GM19395 (cell line): ENCODE data around the gene AKAP8L.
"Not testable (repeated sequence)": the region's sequence is repeated elsewhere in the genome, so short reads cannot be mapped to it uniquely, and the experiment has no call there.

Experiments used
- ATAC-seq: cut with Tn5 transposase; IDR thresholded peaks from one replicate; pipeline ENCODE4 v1.9.1; 2021; ENCODE audit warnings: mild to moderate bottlenecking, moderate library complexity; ENCODE audit not compliant: unreplicated experiment

The AKAP8L gene

DNA sequence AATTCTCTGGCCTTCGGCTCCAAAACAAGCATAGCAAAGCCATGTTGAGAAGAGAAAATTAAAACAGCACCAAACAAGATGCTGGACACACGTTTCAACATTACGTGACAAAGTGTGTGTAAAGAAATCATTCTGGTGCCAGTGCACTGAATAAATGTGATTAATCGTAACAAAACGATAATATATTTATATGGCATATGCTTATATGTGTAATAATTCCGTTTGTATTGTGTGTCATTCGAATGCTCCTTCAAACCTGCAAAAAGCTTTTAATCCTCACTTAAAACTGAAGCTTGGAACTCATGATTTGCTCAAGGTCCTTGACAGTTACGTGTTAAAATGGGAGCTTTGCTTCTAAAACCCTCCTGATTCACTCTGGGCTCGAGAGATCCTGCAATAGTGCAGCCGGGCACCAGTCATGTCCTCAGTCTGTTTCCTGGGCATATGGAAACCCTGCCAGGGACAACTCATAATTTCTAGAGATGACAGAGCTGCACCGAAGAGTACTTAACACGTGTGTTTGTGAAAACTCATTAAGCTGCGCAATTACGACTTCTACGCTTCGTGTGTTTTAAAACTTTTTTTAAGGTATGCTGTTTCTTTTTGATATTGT, 731 bp upstream of the AKAP8L start:
- no peak for ATAC-seq

DNA sequence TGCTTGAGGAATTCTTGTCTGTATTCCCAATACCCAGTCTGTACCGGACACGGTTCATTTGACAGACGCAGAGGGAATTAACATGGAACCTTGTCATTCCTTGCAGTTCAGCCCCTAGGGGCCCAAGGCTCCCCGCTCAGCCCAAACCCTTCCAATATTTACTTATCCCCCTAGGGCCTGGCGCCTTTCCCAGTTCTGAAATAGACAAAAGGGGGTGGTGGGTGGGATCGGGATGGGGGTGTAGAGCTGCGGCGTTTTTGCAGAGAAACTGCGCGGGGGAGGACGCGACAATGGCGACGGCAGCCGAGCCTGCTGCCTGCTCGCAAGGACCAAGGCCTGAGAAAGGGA, 583 bp downstream of the AKAP8L start:
- ATAC-seq, result no peak

DNA sequence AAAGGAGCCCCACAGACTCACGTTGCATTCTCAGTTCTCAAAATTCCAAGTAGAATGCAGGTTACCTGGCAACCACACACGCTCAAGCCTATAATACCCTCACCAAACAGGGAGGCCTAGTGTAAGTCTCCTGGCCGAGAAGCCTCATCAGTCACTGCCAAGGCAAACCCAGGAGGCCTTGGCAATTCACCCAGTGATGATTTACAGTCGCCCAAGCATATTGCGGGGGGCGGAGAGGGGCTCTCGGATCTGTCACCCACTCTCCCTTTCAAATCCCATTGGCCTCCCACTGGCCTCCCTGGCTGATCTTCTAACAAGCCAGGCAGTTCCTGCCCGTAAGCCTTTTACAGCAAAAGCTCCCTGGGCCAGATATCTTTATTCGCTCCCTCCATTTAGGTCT, 1.1 kb downstream of the AKAP8L start:
- ATAC-seq, result no peak

DNA sequence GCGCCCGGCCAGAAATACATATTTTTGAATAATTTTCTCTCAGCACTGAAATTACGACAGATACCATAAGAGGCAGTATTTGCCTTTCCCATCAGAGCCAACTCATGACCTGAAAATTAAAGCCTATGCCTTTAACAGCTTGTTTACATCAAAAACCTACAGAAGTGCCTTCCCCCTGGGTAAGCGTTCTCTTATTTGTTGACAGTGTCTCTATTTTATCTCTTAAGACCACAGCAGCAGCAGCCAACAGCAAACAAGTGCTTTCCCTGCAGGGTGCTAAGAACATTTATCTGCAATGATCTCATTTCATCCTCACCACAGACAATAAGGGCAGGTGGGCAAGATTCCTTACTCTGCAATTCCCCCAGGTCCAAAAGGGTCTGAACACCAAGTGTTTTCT, 6.0 kb downstream of the AKAP8L start:
- ATAC-seq, result no peak

DNA sequence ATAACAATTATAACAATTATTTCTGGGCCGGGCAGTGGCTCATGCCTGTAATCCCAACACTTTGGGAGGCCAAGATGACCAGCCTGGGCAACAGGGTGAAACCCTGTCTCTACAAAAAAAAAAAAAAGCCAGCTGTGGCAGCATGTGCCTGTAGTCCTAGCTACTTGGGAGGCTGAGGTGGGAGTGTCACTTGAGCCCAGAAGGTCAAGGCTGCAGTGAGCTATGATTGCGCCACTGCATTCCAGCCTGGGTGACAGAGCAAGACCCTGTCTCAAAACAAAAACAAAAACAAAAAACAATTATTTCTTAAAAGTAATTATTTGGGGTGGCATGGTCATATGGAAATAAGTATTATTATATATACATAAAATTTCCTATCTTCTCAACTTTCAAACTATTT, 7.4 kb downstream of the AKAP8L start:
- ATAC-seq, result not testable (repeated sequence)

DNA sequence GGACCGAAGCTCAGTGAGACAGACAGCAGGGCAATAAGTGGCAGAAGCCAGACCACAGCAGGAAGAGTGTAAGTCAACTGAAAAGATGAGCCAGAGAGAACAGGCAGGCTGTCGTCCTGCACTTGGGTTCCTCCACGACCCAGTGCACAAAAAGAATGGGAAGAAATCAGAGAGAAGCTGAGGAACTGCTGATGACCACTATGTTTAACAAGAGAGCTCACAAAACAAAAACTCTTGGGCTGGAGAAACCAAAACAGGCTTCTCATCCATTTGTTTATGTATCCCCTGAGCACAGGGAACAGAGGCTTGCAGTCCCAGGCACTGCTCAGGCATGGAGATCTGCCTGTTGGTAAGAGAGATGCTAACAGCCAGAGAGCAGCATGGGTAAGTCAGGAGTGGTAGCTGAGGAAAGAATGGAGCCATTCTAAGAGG, 14.0 kb downstream of the AKAP8L start:
- no peak for ATAC-seq

DNA sequence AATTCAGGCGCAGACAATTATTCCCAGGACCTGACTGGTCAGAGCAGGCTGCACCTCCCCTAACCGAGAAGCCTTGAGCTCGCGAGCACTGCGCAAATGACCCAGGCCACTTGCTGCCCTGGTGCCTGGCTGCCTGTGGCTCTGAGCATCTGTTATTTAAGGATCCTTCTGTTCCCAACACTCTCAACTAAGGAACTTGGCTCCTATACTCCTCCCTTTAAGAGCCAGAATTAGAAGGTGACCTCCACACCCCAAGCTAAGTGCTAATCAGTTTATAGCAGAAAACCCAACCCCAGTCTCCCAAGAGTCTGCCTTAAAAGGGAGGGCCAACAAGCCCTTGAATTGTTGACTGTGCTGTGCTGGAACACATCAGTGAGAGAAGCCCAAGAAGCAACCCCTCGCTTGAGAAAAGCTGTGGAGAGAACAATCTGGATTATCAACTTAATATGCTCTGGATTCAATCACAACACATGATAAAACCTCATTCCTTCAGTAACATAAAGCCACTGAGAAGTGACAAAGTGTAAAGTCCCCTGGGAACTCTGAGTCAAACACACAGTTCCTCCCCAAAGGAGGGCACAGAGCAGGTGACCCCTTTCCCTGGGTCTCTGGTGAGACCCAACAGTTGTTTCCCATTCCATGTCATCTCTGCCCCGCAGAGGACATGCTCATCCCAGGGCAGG, 14.6 kb downstream of the AKAP8L start:
- no peak for ATAC-seq

DNA sequence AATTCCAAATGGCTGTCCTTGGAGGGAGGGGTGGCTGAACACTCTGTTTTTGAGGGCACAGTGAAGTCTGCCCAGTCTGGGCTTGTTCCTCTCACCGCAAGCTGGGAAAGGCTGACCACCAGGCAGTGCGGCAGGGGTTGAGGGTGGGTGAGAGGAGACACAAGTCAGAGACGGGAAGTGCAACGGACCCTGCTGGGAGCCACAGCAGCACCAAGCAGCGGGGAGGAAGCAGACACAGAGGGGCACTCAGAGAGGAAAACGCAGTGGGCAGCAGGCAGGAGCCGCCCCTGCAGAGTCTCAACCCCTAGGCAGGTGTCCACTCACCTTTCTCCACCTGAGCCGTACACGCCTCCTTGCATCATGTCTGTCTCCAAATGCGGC, 15.6 kb downstream of the AKAP8L start:
- no peak for ATAC-seq

DNA sequence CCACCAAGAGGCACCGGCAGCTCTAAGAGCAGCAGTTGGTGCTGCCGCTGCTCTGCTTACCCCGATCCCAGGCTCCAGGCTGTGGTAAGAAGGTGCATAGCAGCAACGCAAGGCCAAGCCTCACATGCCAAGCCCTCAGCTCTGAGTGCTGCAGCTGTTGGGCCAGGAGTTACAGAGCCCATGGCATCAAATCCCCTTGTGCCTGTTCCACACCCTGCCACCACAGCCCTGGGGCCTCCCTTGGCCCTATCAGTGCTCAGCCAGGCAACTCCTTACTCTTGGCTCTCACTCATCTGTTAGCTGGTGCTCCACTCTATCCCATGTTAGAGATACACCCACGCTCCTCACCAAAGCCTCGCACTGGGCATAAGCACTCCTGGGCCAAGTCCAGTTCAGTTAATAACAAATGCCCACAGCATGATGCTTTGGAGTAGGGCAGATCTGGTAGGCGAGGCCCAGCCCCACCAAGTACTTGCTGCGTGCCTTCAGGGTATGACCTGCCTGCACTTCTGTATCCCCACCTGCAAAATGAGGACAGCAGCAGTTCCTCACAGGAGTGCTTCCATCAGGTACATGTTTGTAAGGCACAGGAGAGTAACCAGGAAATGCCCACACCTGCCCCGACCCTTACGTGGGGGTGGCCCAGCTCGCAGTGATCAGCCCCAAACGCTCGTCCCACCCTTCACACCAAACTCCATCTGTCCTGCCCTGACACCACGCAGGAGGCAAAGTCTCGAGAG, 16.2 kb downstream of the AKAP8L start:
- no peak for ATAC-seq

DNA sequence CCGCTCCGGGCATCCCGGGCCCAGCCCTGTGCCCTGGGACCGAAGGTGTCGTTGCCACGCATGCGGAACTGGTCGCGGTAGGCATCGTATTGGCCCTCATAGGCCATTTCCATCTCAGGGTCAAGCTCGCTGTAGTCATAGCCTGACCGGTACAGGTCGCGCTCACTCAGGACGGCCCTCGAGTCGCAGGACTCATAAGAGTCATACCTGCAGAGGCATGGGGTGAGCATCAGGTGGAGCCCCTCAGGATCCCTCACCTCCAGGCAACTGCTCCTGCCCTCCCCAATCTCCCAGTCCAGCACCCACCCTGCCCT, 17.4 kb downstream of the AKAP8L start:
- ATAC-seq, result no peak

DNA sequence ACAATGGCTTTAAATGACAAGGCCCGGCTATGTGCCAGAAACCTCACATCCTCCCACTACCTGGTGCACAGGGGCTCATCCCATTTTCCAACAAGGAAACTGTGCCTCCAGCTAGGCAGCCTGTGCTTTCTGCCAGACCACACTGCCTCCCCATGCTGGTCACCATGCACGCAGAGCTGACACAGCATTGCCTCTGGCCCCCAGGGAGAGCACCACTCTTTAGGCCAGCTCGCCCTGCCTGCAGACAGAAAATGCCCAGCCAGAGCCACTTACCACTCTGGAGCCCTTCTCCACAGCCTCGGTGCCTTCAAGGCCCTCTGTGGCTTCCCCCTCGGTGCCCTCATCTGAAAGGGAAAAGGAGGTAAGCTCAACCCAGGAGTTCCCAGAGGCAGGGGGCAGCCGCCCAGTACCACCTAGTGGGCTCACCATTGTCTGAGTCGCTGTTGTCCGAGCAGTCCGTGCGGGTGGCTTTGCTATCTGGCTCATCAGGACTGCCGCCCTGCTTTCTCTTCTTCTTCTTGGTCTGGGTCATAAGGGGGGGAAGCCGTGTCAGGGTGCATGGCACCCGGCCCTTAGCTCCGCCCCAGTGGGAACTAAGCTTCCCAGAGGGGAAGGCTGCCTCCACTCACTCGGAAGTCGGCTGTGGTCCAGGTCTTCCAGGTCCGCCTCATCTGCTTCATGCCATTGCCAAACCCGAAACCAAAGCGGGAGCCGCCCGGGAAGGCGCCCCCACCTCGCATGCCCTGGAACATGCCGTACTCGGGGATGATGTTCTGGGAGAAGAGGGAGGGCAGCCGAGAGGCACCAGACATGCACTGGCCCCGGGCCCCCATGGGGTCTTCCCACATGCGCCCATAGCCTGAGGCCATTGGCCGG, 18.0 kb downstream of the AKAP8L start:
- no peak for ATAC-seq

DNA sequence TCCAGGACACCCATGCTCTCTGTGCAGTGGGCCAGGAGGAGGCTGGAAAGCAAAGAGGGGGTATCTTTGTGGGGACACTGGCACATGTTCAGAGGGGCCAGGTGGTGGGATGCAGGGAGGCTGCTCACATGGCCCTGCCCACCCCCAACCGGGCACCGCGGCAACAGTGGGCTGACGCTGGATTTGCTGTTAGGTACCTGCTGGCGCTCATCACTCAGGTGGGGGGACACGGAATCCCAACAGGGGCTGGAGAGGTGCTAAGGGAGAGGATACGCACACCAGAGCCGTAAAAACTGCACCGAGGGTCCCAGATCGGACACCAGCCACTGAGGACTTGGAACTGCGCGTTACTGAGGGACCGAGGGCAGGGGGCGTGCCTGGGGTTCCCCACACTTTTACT, 19.2 kb downstream of the AKAP8L start:
- ATAC-seq, result no peak

DNA sequence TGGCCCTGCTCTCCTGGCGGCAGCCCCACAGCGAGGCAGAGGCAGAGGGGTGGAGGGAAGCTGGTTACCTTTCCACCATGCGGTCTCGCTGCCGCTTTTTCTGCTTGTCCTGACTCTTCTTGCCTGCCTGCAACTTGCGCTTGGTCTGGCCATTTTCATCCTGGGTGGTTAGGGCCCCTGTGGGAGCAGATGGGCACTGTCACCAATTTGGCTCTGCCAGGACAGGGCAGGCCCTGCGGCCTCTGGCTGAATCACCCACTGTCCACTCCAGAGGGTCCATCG, 19.6 kb downstream of the AKAP8L start:
- no peak for ATAC-seq

DNA sequence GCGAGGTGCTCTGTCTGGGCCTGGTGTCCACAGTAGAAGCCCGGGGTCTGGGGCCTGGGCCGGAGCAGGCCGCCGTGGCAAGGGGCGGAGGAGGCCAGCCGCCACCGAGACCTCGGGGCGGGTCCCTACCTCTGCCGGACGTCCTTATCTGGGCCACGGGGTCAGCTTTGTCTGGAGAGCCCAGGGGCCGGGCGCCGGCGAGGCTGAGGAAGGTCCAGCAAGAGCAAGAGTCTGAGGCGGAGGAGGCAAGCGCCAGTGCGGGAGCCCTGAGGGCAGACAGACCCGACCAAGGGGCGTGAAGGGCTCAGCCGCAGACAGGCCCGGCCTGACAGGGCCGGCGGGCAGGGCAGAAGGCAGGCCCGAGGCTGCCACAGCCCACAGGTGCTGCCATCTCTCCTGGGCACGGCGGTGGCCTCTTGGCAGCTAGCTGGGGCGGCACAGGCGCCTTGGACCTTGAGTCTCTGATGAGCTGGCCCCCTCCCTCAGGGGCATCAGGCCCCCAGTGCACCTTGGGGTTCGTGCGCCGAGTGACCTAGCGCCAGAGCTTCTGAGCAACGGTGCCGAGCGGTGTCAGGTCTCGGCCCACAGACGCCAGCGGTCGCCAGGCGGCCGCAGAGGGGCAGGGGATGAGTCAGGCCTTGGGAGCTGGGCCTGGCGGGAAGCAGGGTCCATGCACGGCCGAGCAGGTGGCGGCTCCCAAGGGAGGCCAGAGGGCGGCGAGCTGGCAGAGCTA, 20.1 kb downstream of the AKAP8L start:
- no peak for ATAC-seq

DNA sequence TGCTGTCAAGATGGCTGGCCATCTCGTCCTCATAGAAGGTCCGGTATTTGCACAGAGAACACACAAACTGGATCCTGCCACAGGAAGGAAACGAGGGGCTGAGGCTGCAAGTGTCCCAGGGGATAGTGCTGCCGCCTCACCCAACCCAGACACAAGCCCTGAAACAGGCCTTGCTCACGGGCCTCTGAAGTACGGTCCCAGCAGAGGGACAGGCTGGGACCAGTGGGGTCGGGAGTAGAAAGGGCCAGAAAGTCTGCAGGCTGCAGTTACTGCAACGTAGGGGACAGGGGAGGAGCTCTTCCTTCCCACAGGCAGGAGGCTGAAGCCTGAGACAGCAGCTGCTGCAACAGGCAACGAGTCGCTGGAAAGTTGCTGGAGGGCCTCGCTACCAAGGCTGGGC, 21.0 kb downstream of the AKAP8L start:
- no peak for ATAC-seq

DNA sequence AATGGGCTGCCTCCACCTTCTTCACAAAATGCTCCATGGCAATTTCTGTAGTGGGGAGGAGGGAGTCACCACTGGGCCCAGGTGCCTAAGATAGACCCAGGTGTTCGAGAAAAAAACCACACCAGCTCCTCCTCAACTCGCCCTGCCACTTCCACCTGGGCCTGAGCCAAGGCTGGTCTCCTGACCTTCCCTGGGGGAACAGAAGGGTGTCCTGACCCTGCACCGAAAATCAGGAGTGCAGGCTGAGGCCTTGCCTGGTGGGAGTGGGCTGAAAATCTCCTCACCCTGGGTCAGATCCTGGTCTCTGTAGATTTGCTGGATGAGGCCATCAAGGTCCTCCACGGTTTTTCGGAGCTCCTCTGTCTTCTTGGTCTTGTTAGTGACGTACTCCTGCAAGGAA, 21.6 kb downstream of the AKAP8L start:
- no peak for ATAC-seq

DNA sequence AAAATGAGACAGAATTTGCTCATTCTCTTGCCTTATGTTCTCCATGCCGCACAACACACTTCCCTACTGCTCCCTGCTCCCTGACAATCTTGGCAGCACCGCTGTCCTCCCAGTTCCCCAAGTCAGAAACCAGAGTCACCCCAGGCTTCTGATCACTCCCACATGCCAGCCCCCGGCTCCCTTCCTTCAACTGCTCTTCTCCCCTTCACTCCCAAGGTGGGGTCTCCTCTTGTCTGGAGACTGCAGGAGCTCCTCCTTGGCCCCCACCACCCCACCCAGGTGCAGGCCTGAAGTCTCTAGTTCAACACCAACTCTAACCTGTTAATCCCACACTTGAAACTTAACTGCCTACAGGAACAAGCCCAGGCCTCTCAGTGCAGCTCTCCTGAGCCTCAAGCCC, 22.4 kb downstream of the AKAP8L start:
- ATAC-seq, result no peak

DNA sequence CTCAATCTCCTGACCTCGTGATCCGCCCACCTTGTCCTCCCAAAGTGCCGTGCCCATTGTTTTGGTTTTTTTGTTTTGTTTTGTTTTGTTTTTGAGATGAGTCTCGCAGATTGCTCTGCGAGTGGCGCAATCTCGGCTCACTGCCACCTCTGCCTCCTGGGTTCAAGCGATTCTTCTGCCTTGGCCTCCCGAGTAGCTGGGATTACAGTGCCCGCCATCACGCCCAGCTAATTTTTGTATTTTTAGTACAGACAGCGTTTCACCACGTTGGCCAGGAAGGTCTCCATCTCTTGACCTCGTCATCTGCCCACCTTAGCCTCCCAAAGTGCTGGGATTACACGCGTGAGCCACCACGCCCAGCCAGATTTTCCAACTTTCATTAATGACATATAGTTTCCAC, 23.5 kb downstream of the AKAP8L start:
- not testable (repeated sequence) for ATAC-seq

DNA sequence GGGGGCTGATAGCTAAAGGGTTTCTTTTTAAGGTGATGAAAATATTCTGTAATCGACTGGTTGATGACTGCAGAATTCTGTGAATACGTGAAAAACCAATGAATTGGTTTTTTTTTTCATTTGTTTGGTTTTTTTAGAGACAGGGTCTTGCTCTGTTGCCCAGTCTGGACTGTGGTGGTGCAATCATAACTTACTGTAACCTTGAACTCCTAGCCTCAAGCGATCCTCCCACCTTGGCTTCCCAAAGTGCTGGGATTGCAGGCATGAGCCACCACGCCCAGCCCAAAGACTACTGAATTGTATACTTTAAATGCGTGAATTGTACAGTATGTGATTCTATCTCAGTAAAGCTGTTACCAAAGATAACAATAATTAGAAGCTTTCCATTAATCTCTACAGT, 24.4 kb downstream of the AKAP8L start:
- no peak for ATAC-seq

DNA sequence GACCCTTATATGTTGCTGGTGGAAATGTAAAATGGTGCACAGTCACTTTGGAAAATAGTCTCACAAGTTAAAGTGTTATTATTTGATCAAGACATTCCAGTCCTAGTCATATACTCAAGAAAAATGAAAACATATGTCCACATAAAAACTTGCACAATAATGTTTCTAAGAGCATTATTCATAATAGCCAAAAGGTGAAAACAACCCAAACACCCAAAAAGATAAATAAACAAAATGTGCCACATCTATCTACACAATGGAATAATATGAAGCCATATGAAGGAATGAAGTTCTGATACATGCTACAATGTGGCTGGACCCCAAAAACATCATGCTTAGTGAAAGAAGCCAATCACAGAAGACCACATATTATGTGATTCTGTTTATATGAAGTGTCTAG, 24.8 kb downstream of the AKAP8L start:
- no peak for ATAC-seq

DNA sequence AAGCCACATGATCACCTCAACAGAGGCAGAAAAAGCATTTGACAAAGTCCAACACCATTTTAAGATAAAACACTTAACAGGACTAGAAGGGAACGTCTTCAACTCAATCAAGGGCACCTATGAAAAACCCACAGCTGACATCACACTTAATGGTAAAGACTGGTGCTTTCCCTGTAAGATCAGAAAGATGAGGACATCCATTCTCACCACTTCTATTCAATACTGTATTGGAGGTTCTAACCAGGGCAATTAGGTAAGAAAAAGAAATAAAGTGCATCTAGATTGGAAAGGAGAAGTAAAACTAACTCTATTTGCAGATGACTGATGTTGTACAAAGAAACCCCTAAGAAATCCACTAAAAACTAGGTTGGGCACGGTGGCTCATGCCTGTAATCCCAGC, 28.0 kb downstream of the AKAP8L start:
- ATAC-seq, result no peak
